Osteocyte (in vitro differentiated cells): ENCODE measurements around the gene PLCD3. TPM values are rescaled to one million over a fixed set of nuclear protein-coding genes. Genes with fewer than 3 reads are reported as not detected.

Experiments used
- DNase-seq: peaks from one replicate; pipeline ENCODE4 v3.0.0; 2021; ENCODE audit warnings: mixed read lengths; ENCODE audit not compliant: unreplicated experiment; ENCODE audit errors: extremely low spot score
- H3K27ac Mint-ChIP-seq: one replicate; pipeline ENCODE4 v1.8.0; 2021; ENCODE audit warnings: mild to moderate bottlenecking, mixed read lengths; ENCODE audit not compliant: unreplicated experiment
- H3K27me3 Mint-ChIP-seq: one replicate; pipeline ENCODE4 v1.8.0; 2021; ENCODE audit warnings: mixed read lengths; ENCODE audit not compliant: unreplicated experiment
- H3K36me3 Mint-ChIP-seq: one replicate; pipeline ENCODE4 v1.8.0; 2021; ENCODE audit warnings: mixed read lengths; ENCODE audit not compliant: unreplicated experiment
- H3K4me1 Mint-ChIP-seq: one replicate; pipeline ENCODE4 v1.8.0; 2021; ENCODE audit warnings: mixed read lengths; ENCODE audit not compliant: unreplicated experiment
- H3K4me3 Mint-ChIP-seq: one replicate; pipeline ENCODE4 v1.8.0; 2021; ENCODE audit warnings: mild to moderate bottlenecking, moderate library complexity, mixed read lengths; ENCODE audit not compliant: unreplicated experiment
- H3K9me3 Mint-ChIP-seq: one replicate; pipeline ENCODE4 v1.8.0; 2021; ENCODE audit warnings: mixed read lengths; ENCODE audit not compliant: unreplicated experiment
- microRNA-seq: library from miRNA; unstranded; fragments of <30 nt; microRNA quantifications from one replicate; pipeline ENCODE4 v1.1.0, GENCODE V29; 2020; ENCODE audit not compliant: unreplicated experiment
- total RNA-seq: library from RNA; stranded (reverse); gene quantifications from 2 replicates; pipeline ENCODE4 v1.2.1, GENCODE V29; 2021
- TF ChIP-seq, protein P1 (sequence below): fragments of 200-600 bp; sonication (generic); IDR thresholded peaks from 2 replicates; pipeline ENCODE4 v1.5.0; 2021; ENCODE audit warnings: antibody characterized with exemption, mild to moderate bottlenecking, moderate library complexity

PLCD3 gene
- total RNA-seq, 1 donor from 2014 or later: 111 TPM

DNA sequence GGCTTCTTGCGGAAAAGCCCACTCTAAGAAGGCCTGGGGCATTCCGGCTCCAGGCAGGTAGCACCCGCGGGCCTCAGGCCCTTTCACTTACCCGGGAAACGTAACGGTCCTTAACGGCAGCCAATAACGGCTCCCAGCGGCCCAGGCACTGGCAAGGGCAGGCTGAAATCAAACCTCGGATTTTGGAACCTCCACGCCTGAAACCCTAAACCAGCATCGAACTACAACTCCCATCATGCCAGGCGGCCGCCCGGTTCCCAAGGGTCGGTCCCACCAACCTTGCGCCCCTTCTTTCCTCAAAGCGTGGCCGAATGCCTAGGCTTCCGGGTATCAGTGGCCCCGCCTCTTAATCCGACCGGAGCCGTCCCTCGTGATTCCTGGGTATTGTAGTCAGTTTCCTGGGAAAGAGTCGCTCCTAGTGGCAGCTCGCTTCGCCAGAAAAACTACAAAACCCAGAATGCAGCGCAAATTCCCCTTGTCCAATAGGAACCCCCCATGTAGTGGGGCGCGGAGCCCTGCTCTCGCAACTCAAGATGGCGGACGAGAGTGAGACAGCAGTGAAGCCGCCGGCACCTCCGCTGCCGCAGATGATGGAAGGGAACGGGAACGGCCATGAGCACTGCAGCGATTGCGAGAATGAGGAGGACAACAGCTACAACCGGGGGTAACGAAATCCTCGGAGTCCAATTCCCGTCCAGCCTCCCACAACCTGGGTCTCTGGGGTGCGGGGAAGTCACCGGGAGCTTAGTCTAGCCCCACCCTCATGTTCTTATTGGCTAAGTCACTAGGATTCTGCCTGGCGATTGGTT is 71.3 kb downstream of the PLCD3 start, which contains the start of gene NMT1:
Gene NMT1 (plus strand): TSS at position 521 of the 809 bp plus-strand sequence. CDS start 13 bp downstream, at position 534.
- peaks cover 32% of the 10 kb centered on the region for H3K4me1 Mint-ChIP-seq
- no peaks in the 10 kb centered on the region for H3K27me3 Mint-ChIP-seq
- peak within 1 kb of the TSS; percentile 96 for H3K27ac Mint-ChIP-seq
- no peaks in the 10 kb centered on the region for H3K9me3 Mint-ChIP-seq
- DNase-seq: peak; percentile 99
- TF ChIP-seq, protein P1, sequence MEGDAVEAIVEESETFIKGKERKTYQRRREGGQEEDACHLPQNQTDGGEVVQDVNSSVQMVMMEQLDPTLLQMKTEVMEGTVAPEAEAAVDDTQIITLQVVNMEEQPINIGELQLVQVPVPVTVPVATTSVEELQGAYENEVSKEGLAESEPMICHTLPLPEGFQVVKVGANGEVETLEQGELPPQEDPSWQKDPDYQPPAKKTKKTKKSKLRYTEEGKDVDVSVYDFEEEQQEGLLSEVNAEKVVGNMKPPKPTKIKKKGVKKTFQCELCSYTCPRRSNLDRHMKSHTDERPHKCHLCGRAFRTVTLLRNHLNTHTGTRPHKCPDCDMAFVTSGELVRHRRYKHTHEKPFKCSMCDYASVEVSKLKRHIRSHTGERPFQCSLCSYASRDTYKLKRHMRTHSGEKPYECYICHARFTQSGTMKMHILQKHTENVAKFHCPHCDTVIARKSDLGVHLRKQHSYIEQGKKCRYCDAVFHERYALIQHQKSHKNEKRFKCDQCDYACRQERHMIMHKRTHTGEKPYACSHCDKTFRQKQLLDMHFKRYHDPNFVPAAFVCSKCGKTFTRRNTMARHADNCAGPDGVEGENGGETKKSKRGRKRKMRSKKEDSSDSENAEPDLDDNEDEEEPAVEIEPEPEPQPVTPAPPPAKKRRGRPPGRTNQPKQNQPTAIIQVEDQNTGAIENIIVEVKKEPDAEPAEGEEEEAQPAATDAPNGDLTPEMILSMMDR: no peak
- no peaks in the 10 kb centered on the region for H3K36me3 Mint-ChIP-seq
- H3K4me3 Mint-ChIP-seq: peak within 1 kb of the TSS; percentile 98

- Mint-ChIP-seq H3K4me3 (peak overlapping the region; percentile 98), H3K4me1 (peaks cover 32% of the 10 kb centered on the region), H3K36me3 (no peaks in the 10 kb centered on the region), H3K27ac (peak overlapping the region; percentile 92), H3K27me3 (no peaks in the 10 kb centered on the region), H3K9me3 (no peaks in the 10 kb centered on the region)
- no peak for DNase-seq
- TF ChIP-seq, protein P1: no peak
These were observed 71.9 kb downstream of the PLCD3 start for GRCh38 chr17:45060382-45060796.

Small RNA genes within 50 kb of the gene (microRNA-seq; reads per million reads assigned to microRNA genes)
- not detected for gene MIR6784

Other genes starting within 250 kb of the PLCD3 start
- gene EFTUD2, start 233.1 kb downstream of the PLCD3 start, total RNA-seq: 95.6 and 102 TPM in 2 replicates
- not detected in 2 replicates for gene GFAP, start 217.0 kb downstream of the PLCD3 start, total RNA-seq
- 5.6 and 6.9 TPM in 2 replicates for gene KIF18B, start 184.7 kb downstream of the PLCD3 start, total RNA-seq
- gene C1QL1, start 164.2 kb downstream of the PLCD3 start, total RNA-seq: 1.2 and 1.4 TPM in 2 replicates
- gene DCAKD, start 80.9 kb downstream of the PLCD3 start, total RNA-seq: 41.3 and 42.2 TPM in 2 replicates
- gene NMT1, start 71.2 kb downstream of the PLCD3 start, total RNA-seq: 92.4 and 97.9 TPM in 2 replicates
- 8.1 and 10.6 TPM in 2 replicates for gene ACBD4, start 3.2 kb upstream of the PLCD3 start, total RNA-seq
- gene HEXIM1, start 16.0 kb upstream of the PLCD3 start, total RNA-seq: 42.0 and 44.5 TPM in 2 replicates
- 6.4 and 9.8 TPM in 2 replicates for gene HEXIM2, start 29.4 kb upstream of the PLCD3 start, total RNA-seq
- 2.0 and 2.8 TPM in 2 replicates for gene FMNL1, start 89.4 kb upstream of the PLCD3 start, total RNA-seq
- gene SPATA32, start 129.6 kb upstream of the PLCD3 start, total RNA-seq: 0.18 TPM in 1 of 2 replicates, not detected in the other
- 12.7 and 13.2 TPM in 2 replicates for gene MAP3K14, start 184.5 kb upstream of the PLCD3 start, total RNA-seq